NCI-H1694 treated with DMSO at 0.1 percent for 48 hours (cell line): Measurements from ENCODE around the gene DACT2.
"Not testable (repeated sequence)": the region's sequence is repeated elsewhere in the genome, so short reads cannot be mapped to it uniquely, and the experiment has no call there.

Experiments
- DNase-seq: peaks from one replicate; lab custom pipeline; 2025; lab: John Stamatoyannopoulos, UW

Gene DACT2

DNA sequence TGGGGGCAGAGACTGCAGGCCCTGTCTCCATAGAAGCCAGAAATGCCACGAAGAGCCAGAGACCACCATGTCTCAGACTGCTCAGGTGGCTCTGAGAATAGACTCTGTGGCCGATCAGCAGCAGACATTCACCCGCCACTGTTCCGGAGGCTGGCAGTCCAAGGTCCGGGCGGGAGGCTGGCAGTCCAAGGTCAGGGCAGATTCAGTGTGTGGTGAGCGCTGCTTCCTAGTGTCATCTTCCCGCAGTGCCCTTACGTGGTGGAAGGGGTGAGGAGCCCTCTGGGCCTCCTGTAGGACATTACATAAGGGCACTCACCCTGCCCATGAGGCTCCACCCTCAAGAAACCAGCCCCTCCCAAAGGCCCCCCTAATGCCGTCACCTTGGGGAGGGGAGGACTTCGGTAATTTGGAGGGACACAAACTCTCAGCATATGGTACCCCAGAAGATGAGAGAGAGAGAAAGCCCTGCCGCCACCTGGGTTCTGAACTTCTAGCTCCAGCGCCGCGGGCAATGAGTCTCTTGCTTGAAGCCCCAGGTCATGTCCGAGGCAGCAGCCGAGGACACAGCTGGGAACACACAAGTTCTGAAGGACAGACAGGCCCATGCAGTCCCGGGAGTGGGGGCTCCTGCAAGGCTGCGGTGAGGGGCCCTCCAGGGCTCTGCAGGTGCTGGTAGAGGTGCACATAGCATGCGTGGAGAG lies 36.4 kb downstream of the DACT2 start:
- DNase-seq, result no peak

DNA sequence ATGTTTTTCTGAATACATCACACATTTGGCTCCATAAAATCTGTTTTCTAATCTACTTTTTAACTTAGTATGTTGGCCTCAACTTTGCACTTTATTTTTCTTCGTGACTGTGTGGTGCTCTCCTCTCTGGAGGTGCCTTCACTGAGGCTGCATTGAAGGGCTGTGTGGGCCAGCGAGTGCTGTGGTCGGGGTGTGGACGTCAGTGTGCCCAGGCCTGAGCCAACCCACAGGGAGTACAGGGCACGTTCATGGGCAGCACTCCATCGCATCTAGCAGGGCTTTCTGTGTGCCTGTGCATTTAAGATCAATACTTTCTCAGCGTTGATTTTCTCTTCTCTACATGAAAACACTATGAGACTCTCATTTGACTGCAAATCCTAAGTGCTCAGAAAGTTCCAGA lies 37.8 kb downstream of the DACT2 start:
- no peak for DNase-seq

DNA sequence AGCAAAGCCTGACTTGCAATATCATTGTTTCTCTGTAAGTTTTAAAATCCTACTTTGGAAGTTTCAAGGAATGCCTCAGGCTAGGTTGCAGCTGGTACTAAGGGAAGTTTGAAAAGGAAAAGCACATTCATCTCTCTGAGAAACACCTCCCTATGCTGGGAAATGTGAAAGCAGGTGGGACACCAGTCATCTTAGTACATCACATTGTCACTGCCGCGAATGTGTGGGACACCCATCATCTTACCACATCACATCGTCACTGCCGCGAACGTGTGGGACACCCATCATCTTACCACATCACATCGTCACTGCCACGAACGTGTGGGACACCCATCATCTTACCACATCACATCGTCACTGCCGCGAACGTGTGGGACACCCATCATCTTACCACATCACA lies 38.3 kb downstream of the DACT2 start:
- not testable (repeated sequence) for DNase-seq

DNA sequence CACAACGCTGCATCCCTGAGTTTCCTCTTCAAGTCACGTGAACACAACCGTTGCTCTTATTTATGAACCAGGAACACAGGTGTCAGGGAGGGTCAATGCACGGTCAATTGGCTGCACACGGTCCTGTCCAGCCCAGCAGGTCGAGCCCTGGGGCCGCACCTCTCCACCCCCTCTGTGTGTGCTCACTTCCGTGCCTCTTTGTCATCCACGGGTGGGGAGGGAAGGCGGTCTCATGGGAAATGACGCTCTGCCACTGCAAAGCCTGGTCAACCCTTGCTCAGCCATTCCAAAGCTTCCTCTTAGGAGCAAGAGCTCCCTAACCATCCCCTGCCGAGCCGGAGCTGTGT lies 38.7 kb downstream of the DACT2 start:
- DNase-seq, result no peak

DNA sequence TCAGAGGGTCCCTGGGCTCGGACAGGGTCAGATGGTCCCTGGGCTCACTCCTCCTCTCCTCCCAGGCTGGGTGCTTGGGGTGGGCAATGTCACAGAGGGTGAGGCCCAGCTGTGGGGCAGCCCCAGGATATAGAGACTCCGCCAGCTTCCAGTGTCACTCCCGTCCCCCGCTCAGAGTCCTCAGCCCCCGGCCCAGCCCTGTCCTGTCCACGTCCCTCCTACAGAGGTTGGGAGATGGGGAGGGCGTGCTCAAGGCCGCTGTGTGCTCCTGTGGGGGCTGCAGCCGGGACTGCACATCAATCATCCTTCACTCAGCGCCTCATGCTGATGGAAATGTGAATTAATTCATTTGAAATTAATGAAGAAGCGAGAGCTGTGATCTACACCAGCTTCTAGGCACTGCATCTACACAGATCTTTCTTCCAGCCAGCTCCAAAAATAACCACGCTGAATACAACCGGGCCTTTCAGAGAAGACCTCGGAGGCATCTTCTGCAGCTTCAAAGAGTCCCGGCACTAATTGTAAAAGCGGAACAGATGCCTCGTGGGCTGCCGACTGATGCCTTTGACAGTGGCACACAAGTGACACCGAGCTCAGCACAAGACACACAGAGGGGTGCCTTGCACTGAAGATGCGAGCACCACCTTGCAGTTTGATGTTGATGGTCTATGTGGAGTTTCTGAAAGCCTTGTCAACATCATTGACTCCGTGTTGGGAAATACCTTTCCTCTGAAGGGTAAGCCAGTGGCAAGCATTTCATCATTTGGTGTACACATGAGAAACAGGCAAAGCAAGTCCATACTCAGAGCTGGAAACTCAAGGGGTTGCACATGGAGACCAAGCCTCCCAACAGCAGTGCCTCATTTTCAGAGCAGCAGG lies 39.3 kb downstream of the DACT2 start:
- DNase-seq, result no peak

DNA sequence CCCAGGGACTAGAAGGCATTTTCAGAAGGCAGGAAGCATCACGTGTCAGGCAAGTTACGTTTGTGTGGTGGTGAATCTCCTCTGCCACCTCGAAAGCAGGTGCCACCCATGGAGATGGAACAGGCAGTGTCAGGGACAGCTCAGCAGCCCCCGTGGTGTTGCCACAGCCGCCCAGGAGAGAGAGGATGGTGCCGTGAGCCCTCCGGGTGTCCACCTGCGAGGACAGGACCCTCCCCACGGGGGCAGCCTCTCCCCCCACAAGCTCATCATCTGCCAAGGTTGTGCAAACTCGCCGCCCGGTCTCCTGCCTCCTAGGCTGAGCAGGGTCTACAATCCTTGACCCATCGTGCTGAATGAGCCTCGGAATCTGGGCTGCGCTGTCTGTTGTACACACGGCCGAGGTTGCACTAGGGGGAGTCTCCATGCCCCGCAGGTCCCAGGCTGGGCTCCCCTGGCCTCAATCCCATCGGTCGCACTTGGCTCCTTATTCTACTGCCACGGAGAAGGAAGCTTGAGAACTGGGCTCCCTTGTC lies 40.1 kb downstream of the DACT2 start:
- no peak for DNase-seq

DNA sequence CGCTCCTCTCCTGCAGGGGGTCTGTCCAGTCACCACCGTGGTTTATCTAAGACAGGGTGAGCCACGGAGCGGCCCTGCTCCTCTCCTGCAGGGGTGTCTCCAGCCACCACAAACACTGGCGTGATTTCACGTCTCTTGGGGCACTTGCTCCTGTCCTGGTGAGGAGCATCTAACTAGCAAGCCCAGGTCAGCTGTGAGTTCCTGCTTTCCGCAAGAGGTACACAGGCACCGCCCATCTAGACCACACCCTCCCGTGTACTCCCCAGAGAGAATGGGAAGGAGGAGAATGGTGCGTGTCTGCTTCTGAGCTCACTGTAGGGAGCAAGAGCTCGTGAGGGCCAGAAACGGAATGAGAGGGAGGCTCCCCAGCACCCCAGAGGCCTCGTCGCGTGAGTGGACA lies 40.7 kb downstream of the DACT2 start:
- no peak for DNase-seq

DNA sequence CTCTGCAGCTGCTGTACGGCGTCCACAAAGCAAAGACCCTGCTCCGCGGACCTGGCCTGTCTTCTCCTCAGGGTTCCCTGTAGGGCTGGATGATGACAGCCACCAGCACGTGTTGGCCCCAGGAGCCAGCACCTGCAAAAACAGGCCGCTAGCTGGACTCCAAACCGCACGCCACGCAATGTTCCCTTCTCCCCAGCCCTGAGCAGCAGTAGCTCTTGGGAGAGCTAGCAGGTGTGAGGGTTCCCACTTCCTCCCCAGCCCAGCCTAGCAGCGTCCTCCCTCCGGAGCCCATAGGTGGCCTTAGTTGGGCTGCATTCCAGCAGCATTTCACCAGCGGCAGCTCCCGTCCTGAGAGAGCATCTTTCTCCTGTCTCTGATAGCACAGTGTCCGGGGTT lies 42.3 kb downstream of the DACT2 start:
- DNase-seq, result no peak

DNA sequence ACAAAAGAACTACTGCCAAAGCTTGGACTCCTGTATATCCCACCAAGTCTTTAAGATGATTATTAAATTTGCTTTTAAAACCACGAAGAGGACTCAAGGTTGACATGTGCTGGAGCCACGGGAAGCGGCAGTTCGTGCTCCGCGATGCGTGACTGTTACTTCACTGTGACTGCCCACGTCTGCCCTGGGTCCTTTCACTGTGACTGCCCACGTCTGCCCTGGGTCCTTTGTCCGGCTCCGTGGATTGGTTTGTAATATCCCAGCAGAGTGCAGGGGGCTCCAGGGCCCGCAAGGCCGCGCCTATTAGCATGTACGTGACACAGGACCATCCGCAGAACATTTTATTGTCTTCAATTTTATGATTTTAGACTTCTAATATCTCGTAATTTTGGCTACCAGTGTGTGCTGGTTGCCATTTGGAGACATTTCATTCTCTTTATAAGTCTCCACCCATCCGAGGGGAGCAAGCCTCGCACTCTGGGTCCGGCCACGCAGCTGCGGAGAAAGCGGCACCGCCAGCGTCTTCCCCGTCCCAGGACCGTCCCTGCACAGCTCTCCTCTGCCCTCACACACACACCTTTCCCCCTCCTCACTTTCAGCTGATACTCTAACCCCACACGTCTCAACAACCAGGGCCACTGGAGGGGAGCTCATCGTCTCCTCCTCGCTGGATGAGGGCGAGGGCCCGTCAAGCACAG lies 42.9 kb downstream of the DACT2 start:
- DNase-seq, result no peak

DNA sequence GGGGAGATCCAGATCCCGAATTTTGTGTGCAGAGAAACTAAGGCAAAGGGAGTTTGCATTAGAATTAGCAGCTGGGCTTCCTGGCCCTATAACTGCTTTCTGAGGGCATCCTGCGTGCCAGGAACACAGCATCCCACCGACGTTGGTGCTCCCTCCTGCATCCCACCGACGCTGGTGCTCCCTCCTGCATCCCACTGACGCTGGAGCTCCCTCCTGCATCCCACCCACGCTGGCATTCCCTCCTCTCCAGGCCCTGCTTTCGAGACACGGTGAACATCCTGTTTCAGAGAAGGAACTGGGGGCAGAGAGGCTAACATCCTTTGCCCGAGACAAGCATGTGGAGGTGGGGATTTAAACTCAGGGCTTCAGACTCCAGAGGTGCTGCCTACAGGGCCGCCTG lies 44.4 kb downstream of the DACT2 start:
- no peak for DNase-seq

DNA sequence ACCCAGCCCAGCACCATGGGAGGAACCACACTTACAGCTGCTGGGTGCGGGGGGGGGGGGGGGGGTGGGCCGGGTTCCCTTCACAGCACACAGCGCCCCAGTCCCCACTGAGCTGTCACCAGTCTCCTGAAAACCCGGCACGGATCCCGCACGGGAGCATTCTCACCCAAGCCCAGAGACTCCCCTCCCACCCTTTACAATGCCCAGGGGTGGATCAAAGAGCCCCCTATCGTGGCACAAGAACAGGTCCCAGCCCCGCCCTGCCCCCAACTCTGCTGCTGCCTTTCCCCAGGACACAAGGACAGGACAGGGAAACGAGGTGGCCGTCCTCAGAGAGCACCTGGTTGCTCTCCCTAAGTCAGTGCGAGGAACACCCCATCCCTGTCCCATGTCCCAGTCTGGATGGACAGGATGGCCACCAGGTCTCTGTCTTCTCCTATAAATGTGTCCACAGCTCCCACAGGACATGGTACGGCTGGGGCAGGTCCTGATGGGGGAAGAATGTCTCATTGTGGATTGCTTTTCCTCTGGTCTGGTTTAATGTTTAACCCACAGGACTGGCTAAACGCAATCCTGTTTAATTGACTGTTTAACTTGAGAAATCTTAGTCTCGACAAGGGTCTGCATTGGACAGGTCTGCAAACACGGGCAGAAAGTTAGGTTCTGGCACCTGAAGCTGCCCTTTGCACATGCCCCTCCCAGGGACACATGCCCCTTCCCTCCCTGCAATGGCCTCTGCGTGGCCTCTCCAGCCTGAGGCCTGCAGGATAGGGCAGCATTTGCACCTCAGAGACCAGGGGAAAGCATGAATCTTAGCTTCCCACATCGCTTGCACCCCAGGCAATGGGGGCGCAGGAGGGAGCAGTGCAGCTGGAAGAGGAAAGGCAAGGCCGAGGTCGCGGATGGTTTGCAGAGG lies 45.3 kb downstream of the DACT2 start:
- DNase-seq, result no peak

DNA sequence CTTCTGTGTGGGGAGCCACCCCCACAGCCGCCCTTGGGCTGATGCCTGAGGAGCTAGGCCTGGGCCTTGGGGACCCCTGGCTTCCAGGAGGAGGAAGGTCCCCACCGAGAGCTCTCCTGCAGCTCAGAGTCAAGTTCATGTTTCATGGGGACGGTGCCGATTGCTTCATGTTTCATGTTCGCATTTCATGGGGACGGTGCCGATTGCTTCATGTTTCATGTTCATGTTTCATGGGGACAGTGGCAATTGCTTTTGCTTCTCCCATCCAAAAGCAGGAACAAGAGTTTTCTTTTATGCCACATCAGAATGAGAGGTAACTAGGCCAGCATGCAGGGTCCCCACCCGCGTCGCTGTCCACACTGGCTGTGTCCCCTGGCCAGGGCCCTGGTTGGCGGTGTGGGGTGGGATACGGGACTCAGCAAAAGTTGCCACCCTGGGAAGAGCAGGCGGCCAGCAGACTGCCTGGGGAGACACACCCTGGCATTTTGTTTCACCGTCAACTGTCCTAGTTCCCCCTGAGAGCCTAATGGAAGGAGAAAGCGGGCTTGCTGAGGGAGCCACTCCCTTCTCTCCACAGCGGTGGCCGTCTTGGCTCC lies 46.0 kb downstream of the DACT2 start:
- no peak for DNase-seq

DNA sequence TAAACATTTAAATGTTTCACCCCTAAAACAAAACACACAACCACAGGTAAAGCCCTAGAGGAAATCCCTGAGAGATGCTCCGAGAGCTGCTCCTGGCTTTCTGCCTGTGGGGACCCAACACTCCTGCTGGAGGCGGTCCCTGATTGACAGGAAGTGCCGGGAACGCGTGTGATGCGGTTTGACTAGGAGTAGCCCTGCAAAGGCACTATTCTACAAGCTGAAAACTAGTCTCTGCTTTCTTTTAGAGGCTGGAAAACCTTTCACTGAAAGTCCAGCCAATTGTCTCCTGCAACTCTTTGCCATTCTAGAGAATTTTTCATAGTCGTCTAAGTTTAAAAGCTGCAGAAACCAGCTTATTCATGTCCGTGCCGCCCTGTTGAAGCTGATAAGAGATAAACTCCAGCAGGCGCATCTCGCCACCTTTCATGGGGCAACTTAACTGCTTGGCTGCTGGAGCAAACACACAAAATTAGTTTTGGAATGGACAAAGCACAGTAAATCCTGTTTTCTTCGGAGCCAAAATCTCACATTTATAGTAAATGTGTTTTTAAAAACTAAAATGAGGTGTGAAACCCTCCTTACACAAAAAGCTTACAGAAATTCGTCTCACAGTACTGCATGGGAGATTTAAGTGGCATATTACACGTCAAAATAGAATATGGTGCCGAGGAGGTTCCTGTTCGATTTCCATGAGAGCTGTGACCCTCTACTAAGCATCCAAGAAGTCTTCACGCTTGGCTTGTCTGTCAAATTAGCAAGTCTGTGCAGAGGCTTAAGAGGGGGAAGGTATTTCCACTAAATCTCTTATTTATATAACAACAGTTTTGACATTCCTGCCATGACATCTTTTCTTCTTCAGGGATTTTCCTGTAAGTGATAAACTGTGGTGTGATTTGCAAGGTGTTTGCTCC lies 46.9 kb downstream of the DACT2 start:
- DNase-seq, result no peak

DNA sequence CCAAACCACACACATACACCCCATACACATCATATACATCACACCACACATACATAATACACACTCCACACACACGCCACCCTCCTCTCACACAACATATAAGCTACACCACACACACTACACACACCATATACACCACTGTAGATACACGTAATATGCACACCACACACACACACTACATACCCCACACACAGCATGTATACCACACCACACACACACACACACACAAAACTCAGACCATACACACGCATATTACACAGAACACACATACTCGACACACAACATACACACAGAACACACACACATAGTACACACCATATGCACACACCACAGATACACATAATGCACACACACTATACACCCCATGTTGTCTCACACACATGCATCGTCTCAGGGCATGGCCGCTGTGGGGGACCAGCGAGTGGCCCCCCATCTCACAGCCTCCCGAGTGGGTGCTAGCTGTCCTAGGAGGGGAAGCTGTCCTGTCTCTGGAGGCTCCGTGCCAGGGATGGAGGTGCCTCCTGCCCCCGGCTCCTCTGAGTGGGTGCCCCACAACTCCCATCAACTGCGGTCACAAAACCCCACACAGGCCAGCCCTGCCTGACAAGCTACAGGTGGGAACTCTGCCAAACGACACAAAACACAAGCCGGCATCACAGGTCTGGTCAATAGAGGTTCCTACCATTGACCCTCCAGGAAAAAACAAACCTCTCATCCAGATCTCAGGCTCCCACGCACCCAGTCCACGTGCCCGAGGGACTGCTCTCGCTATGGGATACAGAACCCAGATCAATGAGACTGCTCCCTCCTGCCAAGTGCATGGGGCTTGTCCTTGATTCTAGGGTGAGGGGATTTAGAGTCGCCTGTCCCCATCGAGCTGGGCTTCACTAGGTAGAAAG lies 49.1 kb downstream of the DACT2 start:
- no peak for DNase-seq

DNA sequence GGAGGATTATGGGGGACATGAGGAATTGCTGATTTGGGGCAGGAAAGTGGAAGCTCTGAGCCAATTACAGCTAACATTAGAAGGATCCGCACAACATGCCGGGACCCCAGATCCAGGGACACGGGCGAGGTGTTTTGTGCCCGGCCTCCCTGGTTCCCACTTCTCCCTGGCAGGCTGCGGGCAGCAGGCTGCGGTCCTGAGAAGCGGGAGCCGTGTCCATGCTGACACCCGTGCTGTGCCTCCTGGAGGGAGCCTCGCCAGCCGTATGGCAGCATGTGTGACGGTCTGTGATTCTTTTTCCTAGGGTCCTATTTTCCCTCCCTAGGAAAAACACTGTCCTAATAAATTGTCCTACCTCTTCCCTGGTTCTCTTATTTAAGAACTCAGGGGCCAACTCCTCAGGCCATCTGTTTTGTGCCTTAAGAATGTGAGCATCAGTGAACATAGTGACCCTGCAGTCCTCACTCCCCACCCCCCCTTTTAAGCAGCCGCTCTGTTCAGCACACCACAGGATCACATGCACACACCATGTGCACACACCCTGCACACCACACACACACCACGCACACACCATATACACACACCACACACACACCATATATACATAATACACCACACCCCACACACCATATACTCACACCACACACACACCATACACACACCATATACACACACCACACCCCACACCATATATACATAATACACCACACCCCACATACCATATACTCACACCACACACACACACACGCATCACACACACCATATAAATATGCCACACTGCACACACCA lies 49.9 kb downstream of the DACT2 start:
- DNase-seq, result no peak

DNA sequence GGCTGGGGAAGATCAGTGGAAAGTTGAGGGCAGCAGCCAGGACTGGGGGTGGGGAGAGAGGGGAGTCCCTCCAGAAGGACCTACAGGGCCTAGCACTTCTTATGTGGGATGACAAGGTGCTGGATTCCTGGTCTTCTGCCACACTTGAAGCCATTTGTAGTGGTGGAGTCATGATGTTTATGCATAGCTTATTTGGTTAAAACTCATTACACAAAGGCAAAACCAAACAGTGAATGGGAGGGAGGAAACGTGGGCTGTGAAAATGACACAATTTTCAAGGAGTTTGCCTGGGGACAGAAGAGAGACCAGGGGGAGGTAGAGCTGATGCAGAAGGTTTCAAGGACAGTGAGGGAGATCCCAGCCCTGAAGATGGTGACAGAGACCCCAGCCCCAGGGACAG lies 50.8 kb downstream of the DACT2 start:
- no peak for DNase-seq

DNA sequence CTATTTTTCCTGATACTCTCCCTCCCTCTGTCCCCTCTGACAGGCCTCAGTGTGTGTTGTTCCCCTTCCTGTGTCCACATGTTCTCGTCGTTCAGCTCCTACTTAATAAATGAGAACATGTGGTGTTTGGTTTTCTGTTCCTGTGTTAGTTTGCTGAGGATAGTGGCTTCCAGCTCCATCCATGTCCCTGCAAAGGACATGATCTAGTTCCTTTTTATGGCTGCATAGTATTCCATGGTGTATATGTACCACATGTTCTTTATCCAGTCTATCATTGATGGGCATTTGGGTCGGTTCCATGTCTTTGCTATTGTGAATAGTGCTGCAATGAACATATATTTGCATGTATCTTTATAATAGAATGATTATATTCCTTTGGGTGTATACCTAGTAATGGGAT lies 51.8 kb downstream of the DACT2 start:
- DNase-seq, result not testable (repeated sequence)
